H1 (cell line): ENCODE measurements around the gene RPN2. TPM values are rescaled to one million over a fixed set of nuclear protein-coding genes. Genes with fewer than 3 reads are reported as not detected.

Experiments used
- CHD7 ChIP-seq: fragments of 300-600 bp; sonication (generic); IDR thresholded peaks from 2 replicates; pipeline ENCODE4 v1.7.1; 2012; ENCODE audit warnings: low read length, moderate library complexity, mild to moderate bottlenecking, inconsistent platforms; ENCODE audit not compliant: insufficient replicate concordance
- NANOG ChIP-seq: IDR thresholded peaks from 2 replicates; pipeline ENCODE4 v1.6.1; 2011; ENCODE audit warnings: low read length, low read depth, mild to moderate bottlenecking, inconsistent platforms; ENCODE audit not compliant: insufficient read depth, poor library complexity, severe bottlenecking
- POLR2A ChIP-seq, 2 experiments: IDR thresholded peaks; 1 replicate in 1 of 2; 2 replicates in 1 of 2; pipeline ENCODE4 v1.6.1; 2011; ENCODE audit warnings: low read depth in 2 of 2, low read length in 2 of 2, mild to moderate bottlenecking in 2 of 2; ENCODE audit errors: control extremely low read depth in 1 of 2
- ZNF274 ChIP-seq: IDR thresholded peaks from 2 replicates; pipeline ENCODE4 v1.7.0; 2012; ENCODE audit warnings: low read length, borderline replicate concordance; ENCODE audit errors: extremely low read depth
- polyA plus RNA-seq, 7 experiments: library from polyadenylated mRNA; depleted of rRNA in 3 of 7; stranded (reverse) in 5 of 7; unstranded in 2 of 7; fragments of >200 nt in 5 of 7; fragments of 200-250 nt in 2 of 7; gene quantifications; 1 replicate in 5 of 7; 2 replicates in 1 of 7; 4 replicates in 1 of 7; pipeline versions ENCODE4 v1.2.1 to v1.2.3, GENCODE V29; 2011 to 2013; ENCODE audit warnings: missing spikeins in 2 of 7, mixed read lengths in 2 of 7
- total RNA-seq: library from RNA; stranded (reverse); fragmentation: NEBNext Ultra II Directional; extraction: Animal tissue kit (Norgen Biotek cat#: 25700); gene quantifications from 2 replicates; pipeline ENCODE4 v1.2.1, GENCODE V29; 2021

Gene RPN2
- total and polyA plus RNA-seq, 2 of the 8 experiments (the other 6 are each of a cell fraction or from before 2014, with no cell fraction given): 236 to 379 TPM

- TF ChIP-seq ZNF274: no peak
- TF ChIP-seq CHD7: no peak
- no peak for TF ChIP-seq NANOG
- no peak for TF ChIP-seq POLR2A (IDR thresholded peaks at IDR 0.05; ENCODE audit: control extremely low read depth in 1 of 2, low read depth in 2 of 2, low read length in 2 of 2)
Observed at GRCh38 chr20:37273988-37274387, 94.9 kb downstream of the RPN2 start (continued).
